Chondrocyte (in vitro differentiated cells): ENCODE results near the gene POLD2. TPM values are rescaled to one million over a fixed set of nuclear protein-coding genes. Genes with fewer than 3 reads are reported as not detected.
A peak's percentile ranks its signal among the peaks of the same experiment; 100 is the strongest.

Experiments
- DNase-seq: peaks from one replicate; pipeline ENCODE4 v3.0.0; 2021; ENCODE audit warnings: mixed read lengths, low spot score
- H3K27ac Mint-ChIP-seq: one replicate; pipeline ENCODE4 v1.8.0; 2021; ENCODE audit warnings: mild to moderate bottlenecking, moderate library complexity, mixed read lengths; ENCODE audit not compliant: unreplicated experiment
- H3K27me3 Mint-ChIP-seq: 2 replicates; pipeline ENCODE4 v1.8.0; 2021; ENCODE audit warnings: low read depth, mixed read lengths
- H3K36me3 Mint-ChIP-seq: 2 replicates; pipeline ENCODE4 v1.8.0; 2021; ENCODE audit warnings: low read depth, mixed read lengths
- H3K4me1 Mint-ChIP-seq: 2 replicates; pipeline ENCODE4 v1.8.0; 2021; ENCODE audit warnings: low read depth, mild to moderate bottlenecking, mixed read lengths
- H3K4me3 Mint-ChIP-seq: one replicate; pipeline ENCODE4 v1.8.0; 2021; ENCODE audit warnings: mild to moderate bottlenecking, moderate library complexity, mixed read lengths; ENCODE audit not compliant: unreplicated experiment
- H3K9me3 Mint-ChIP-seq: 2 replicates; pipeline ENCODE4 v1.8.0; 2021; ENCODE audit warnings: low read depth, mixed read lengths
- CTCF ChIP-seq: fragments of 200-600 bp; sonication (generic); IDR thresholded peaks from 2 replicates; pipeline ENCODE4 v1.5.0; 2021; ENCODE audit warnings: antibody characterized with exemption, mild to moderate bottlenecking, moderate library complexity
- total RNA-seq: library from RNA; stranded (reverse); gene quantifications from 3 replicates; pipeline ENCODE4 v1.2.1, GENCODE V29; 2021

Gene POLD2
- total RNA-seq, 1 donor from 2014 or later, result 49.2 TPM

GRCh38 chr7:44122529-44122928 is 819 bp downstream of the POLD2 start:
- H3K4me3 Mint-ChIP-seq, result peak overlapping the region; percentile 72
- peaks cover 27% of the 10 kb centered on the region for H3K4me1 Mint-ChIP-seq
- DNase-seq, result no peak
- no peak for TF ChIP-seq CTCF
- peak overlapping the region; percentile 83 for H3K27ac Mint-ChIP-seq
- peaks cover 11% of the 10 kb centered on the region for H3K9me3 Mint-ChIP-seq
- H3K36me3 Mint-ChIP-seq, result peaks cover 18% of the 10 kb centered on the region
- H3K27me3 Mint-ChIP-seq, result no peaks in the 10 kb centered on the region

GRCh38 chr7:44121761-44122420 is 1.5 kb downstream of the POLD2 start:
- H3K4me1 Mint-ChIP-seq, result peaks cover 27% of the 10 kb centered on the region
- no peak for DNase-seq
- H3K9me3 Mint-ChIP-seq, result peaks cover 6% of the 10 kb centered on the region
- H3K27me3 Mint-ChIP-seq, result no peaks in the 10 kb centered on the region
- peaks cover 14% of the 10 kb centered on the region for H3K36me3 Mint-ChIP-seq
- H3K4me3 Mint-ChIP-seq, result no peak overlapping the region
- TF ChIP-seq CTCF, result no peak
- peak overlapping the region; percentile 83 for H3K27ac Mint-ChIP-seq

- Mint-ChIP-seq H3K4me3 (no peak overlapping the region), H3K27ac (no peak overlapping the region), H3K4me1 (peaks cover 27% of the 10 kb centered on the region), H3K9me3 (no peaks in the 10 kb centered on the region), H3K27me3 (no peaks in the 10 kb centered on the region), H3K36me3 (peaks cover 11% of the 10 kb centered on the region)
- no peak for DNase-seq
- TF ChIP-seq CTCF, result no peak
Observed at GRCh38 chr7:44120395-44120794, 3.0 kb downstream of the POLD2 start.

- Mint-ChIP-seq H3K4me3 (no peak overlapping the region), H3K27ac (no peak overlapping the region)
- DNase-seq, result no peak
Observed at GRCh38 chr7:44119829-44120380, 3.4 kb downstream of the POLD2 start.

More at GRCh38 chr7:44119829-44120380, 3.4 kb downstream of the POLD2 start:
- Mint-ChIP-seq H3K36me3 (peaks cover 13% of the 10 kb centered on the region), H3K9me3 (no peaks in the 10 kb centered on the region), H3K27me3 (no peaks in the 10 kb centered on the region), H3K4me1 (peaks cover 27% of the 10 kb centered on the region)
- TF ChIP-seq CTCF, result no peak
